Thoracic aorta (tissue), 2 donors: ENCODE results near the gene SYNGR1. TPM values are rescaled to one million over a fixed set of nuclear protein-coding genes. Genes with fewer than 3 reads are reported as not detected.

Source experiments
- ATAC-seq: fragments of 150-250 bp; one replicate; pipeline ENCODE4 v1.8.0; 2017; ENCODE audit warnings: low read depth; ENCODE audit not compliant: insufficient number of reproducible peaks, low FRiP score
- DNase-seq: peaks from one replicate; pipeline ENCODE4 v3.0.0-alpha.2; 2020; ENCODE audit warnings: low spot score
- H3K27ac ChIP-seq, 2 donors: fragments of 200-600 bp; sonication (generic); 1 replicate in 1 of 2; 2 replicates in 1 of 2; pipeline ENCODE4 v1.5.1; 2016; ENCODE audit warnings: mild to moderate bottlenecking in 2 of 2, moderate library complexity in 2 of 2
- H3K27me3 ChIP-seq: fragments of 200-600 bp; sonication (generic); replicated peaks from 2 replicates; pipeline ENCODE4 v1.6.0; 2016; ENCODE audit warnings: mild to moderate bottlenecking; ENCODE audit not compliant: insufficient read depth
- H3K36me3 ChIP-seq: fragments of 200-600 bp; sonication (generic); one replicate; pipeline ENCODE4 v1.5.1; 2016
- H3K4me1 ChIP-seq, 2 donors: fragments of 200-600 bp; sonication (generic); 1 replicate in 1 of 2; 2 replicates in 1 of 2; pipeline versions ENCODE4 v1.5.1 to v1.6.0; 2016; ENCODE audit warnings: low read depth in 2 of 2, mild to moderate bottlenecking in 1 of 2; ENCODE audit not compliant: control insufficient read depth in 1 of 2
- H3K4me3 ChIP-seq: fragments of 200-600 bp; sonication (generic); 2 replicates; pipeline ENCODE4 v1.5.1; 2016; ENCODE audit warnings: mild to moderate bottlenecking
- H3K9me3 ChIP-seq: fragments of 200-600 bp; sonication (generic); 2 replicates; pipeline ENCODE4 v1.5.1; 2016
- CTCF ChIP-seq: fragments of 200-600 bp; sonication (generic); IDR thresholded peaks from one replicate; pipeline ENCODE4 v1.5.1; 2019; ENCODE audit warnings: antibody characterized with exemption
- total RNA-seq, 2 donors: library from RNA; depleted of rRNA; stranded (reverse); fragments of >200 nt; gene quantifications; one replicate each; pipeline versions ENCODE4 v1.1.0 to v1.2.3, GENCODE V29; 2016

The SYNGR1 gene
- total RNA-seq, 2 donors from 2014 or later = 9.1 to 12.9 TPM

DNA sequence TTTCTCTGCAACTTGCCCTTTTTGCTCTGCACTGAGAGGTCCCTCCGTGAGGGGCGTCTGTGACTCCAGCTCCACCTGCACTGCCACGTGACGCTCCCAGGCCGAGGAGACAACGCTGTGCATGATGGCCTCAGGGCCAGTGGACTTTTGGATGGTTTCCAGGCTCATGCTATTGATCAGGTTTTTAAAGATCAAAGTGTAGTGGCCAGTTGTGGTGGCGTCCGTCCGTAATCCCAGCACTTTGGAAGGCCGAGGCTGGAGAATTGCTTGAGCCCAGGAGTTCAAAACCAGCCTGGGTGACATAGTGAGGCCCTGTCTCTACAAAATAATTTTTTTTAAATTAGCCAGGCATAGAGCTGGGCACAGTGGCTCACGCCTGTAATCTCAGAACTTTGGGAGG lies 46.4 kb upstream of the SYNGR1 start:
- H3K27me3 ChIP-seq = no peaks in the 10 kb centered on the region
- H3K27ac ChIP-seq = no peak overlapping the region
- ATAC-seq (no peak), DNase-seq (no peak)
- H3K4me1 ChIP-seq = peaks cover 17 to 28% of the 10 kb centered on the region in 2 donors
- no peaks in the 10 kb centered on the region for H3K36me3 ChIP-seq
- H3K9me3 ChIP-seq = no peaks in the 10 kb centered on the region
- no peak overlapping the region for H3K4me3 ChIP-seq
- no peak for TF ChIP-seq CTCF

GRCh38 chr22:39303892-39304671 lies 45.7 kb upstream of the SYNGR1 start:
- peaks cover 17 to 30% of the 10 kb centered on the region in 2 donors for H3K4me1 ChIP-seq
- no peak for DNase-seq
- TF ChIP-seq CTCF = no peak
- no peak overlapping the region for H3K27ac ChIP-seq
- H3K9me3 ChIP-seq = no peaks in the 10 kb centered on the region
- H3K4me3 ChIP-seq = no peak overlapping the region
- H3K36me3 ChIP-seq = no peaks in the 10 kb centered on the region
- ATAC-seq = no peak
- no peaks in the 10 kb centered on the region for H3K27me3 ChIP-seq

DNA sequence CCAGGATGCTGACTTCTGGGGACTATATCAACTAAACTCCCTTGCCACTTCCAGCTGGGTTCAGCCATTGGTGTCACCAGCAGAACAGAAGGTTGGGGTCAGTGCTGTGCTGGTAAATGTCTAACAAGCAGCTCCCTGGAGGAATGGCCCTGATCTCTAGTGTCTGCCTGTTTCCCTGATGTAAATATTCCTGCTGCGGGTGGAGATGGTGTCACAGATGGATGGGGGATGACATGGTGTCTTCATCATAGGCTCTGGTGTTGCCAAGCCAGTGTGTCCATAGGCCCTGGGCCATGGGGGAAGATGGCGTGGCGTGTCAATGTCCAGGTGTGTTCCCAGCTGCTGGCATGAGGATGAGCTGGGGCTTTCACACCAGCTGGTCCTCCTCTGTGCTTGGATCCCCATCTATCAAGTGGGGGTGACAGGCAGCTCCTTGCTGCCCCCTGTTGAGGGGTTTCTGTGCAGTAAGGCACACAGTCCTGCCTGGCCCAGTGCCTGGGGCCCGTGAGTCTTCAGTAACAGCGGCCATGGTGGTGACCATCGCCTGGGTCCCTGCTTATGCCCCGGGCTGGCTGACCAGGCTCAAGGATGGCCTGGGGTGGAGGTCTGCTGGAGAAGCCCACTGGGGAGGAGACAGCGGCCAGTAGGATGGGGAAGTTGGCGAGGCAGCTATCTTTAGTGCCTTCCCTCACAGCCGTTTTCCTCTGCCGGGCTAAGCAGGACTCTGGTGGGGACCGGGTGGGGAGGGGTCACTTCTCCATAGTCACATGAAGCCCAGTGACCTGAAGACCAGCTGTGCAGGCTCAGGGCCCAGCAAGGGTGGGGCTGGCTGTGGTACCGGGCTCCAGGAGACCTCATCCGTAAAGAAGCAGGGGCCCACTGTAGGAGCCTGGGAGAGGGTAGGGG lies 43.1 kb upstream of the SYNGR1 start:
- no peak for TF ChIP-seq CTCF
- H3K27me3 ChIP-seq = no peaks in the 10 kb centered on the region
- no peak for DNase-seq
- H3K36me3 ChIP-seq = peaks cover 3% of the 10 kb centered on the region
- no peak overlapping the region for H3K27ac ChIP-seq
- no peak for ATAC-seq
- no peak overlapping the region for H3K4me3 ChIP-seq
- H3K4me1 ChIP-seq = peaks cover 4 to 13% of the 10 kb centered on the region in 2 donors
- no peaks in the 10 kb centered on the region for H3K9me3 ChIP-seq

GRCh38 chr22:39308614-39309363 lies 41.0 kb upstream of the SYNGR1 start:
- peak; percentile 3 for TF ChIP-seq CTCF
- ATAC-seq (peak; percentile 80), DNase-seq (no peak)
- Histone ChIP-seq H3K4me1 (peaks cover 4 to 13% of the 10 kb centered on the region in 2 donors), H3K36me3 (peaks cover 24% of the 10 kb centered on the region), H3K27ac (peak overlapping the region; percentile 70 to 72), H3K27me3 (no peaks in the 10 kb centered on the region), H3K4me3 (peak overlapping the region; percentile 62), H3K9me3 (no peaks in the 10 kb centered on the region)
